IPS-NIHi7 (cell line): ENCODE results near the gene ENG.

Experiments
- DNase-seq: peaks from one replicate; pipeline ENCODE4 v3.0.0; 2012; ENCODE audit warnings: mixed read lengths; ENCODE audit errors: extremely low spot score

Gene ENG

GRCh38 chr9:127865645-127866464 is 11.4 kb upstream of the ENG start:
- DNase-seq = no peak

- no peak for DNase-seq
Measured at GRCh38 chr9:127863191-127863621, 8.7 kb upstream of the ENG start.

GRCh38 chr9:127862075-127863011 is 7.9 kb upstream of the ENG start:
- DNase-seq = no peak

- no peak for DNase-seq
Measured at GRCh38 chr9:127860779-127861178, 6.3 kb upstream of the ENG start.

GRCh38 chr9:127860260-127860659 is 5.8 kb upstream of the ENG start:
- no peak for DNase-seq

GRCh38 chr9:127858041-127858512 is 3.6 kb upstream of the ENG start:
- DNase-seq = no peak

GRCh38 chr9:127857278-127857677 is 2.8 kb upstream of the ENG start:
- no peak for DNase-seq

GRCh38 chr9:127856729-127857116 is 2.3 kb upstream of the ENG start:
- no peak for DNase-seq

- no peak for DNase-seq
Measured at GRCh38 chr9:127856094-127856728, 1.8 kb upstream of the ENG start.

- no peak for DNase-seq
Measured at GRCh38 chr9:127855522-127855921, 1.1 kb upstream of the ENG start.

GRCh38 chr9:127854960-127855359 is 502 bp upstream of the ENG start:
- no peak for DNase-seq

- DNase-seq = no peak
Measured at GRCh38 chr9:127853312-127854183, 910 bp downstream of the ENG start.

GRCh38 chr9:127852829-127853228 is 1.6 kb downstream of the ENG start:
- no peak for DNase-seq

GRCh38 chr9:127850286-127850830 is 4.1 kb downstream of the ENG start:
- DNase-seq = no peak

GRCh38 chr9:127848756-127849504 is 5.5 kb downstream of the ENG start:
- DNase-seq = no peak

GRCh38 chr9:127847833-127848755 is 6.4 kb downstream of the ENG start:
- DNase-seq = no peak

- DNase-seq = no peak
Measured at GRCh38 chr9:127847178-127847510, 7.3 kb downstream of the ENG start.

GRCh38 chr9:127846443-127847177 is 7.8 kb downstream of the ENG start:
- no peak for DNase-seq
